B cell (primary cell): ENCODE data around the gene ORC5. TPM values are rescaled to one million over a fixed set of nuclear protein-coding genes. Genes with fewer than 3 reads are reported as not detected.

ENCODE experiments used
- ATAC-seq: fragments of 200-7000 bp; cut with Tn5 transposase; one replicate; pipeline ENCODE4 v1.10.0; 2021; ENCODE audit warnings: low read depth, mild to moderate bottlenecking, moderate number of reproducible peaks, moderate library complexity
- CTCF ChIA-PET: fragments of 350-600 bp; sonication (Branson Sonifier 250); formaldehyde crosslinking; loops from one replicate; lab custom pipeline; 2021; ENCODE audit warnings: antibody characterized with exemption, inconsistent platforms; lab: Charles Lee
- POLR2A ChIA-PET: fragments of 350-600 bp; sonication (Branson Sonifier 250); formaldehyde crosslinking; loops from one replicate; lab custom pipeline; 2021; ENCODE audit warnings: antibody characterized with exemption; lab: Charles Lee
- DNase-seq: peaks from one replicate; pipeline ENCODE4 v3.0.0; 2013
- H2AFZ ChIP-seq: 2 replicates; pipeline ENCODE4 v1.6.1; 2012; ENCODE audit warnings: mild to moderate bottlenecking, low read depth, low read length; ENCODE audit not compliant: insufficient read depth, poor library complexity, severe bottlenecking
- H3K27ac ChIP-seq, 2 donors: 1 replicate in 1 of 2; 2 replicates in 1 of 2; pipeline ENCODE4 v1.5.1; 2012 to 2013; ENCODE audit warnings: low read length in 2 of 2, mild to moderate bottlenecking in 2 of 2, moderate library complexity in 1 of 2
- H3K27me3 ChIP-seq, 4 experiments: fragments of 200-600 bp in 1 of 4; sonication (generic) in 1 of 4; replicated peaks in 1 of 4; 1 replicate in 2 of 4; 2 replicates in 2 of 4; pipeline versions ENCODE4 v1.6.1 to v1.7.0; 2013 to 2016; ENCODE audit warnings: low read length in 3 of 4, mild to moderate bottlenecking in 2 of 4, mixed read lengths in 1 of 4, moderate library complexity in 1 of 4; ENCODE audit not compliant: insufficient read depth in 4 of 4, control insufficient read depth in 3 of 4; ENCODE audit errors: control extremely low read depth in 1 of 4
- H3K36me3 ChIP-seq, 2 experiments: replicated peaks in 1 of 2; 1 replicate in 1 of 2; 2 replicates in 1 of 2; pipeline versions ENCODE4 v1.6.1 to v1.7.1; 2013; ENCODE audit warnings: low read length in 1 of 2; ENCODE audit not compliant: insufficient read depth in 2 of 2, control insufficient read depth in 1 of 2; ENCODE audit errors: control extremely low read depth in 1 of 2, extremely low read depth in 1 of 2
- H3K4me1 ChIP-seq, 2 donors: fragments of 200-600 bp in 1 of 2; sonication (generic) in 1 of 2; 1 replicate in 1 of 2; 2 replicates in 1 of 2; pipeline versions ENCODE4 v1.5.1 to v1.6.1; 2013 to 2017; ENCODE audit warnings: low read length in 2 of 2; ENCODE audit not compliant: control insufficient read depth in 2 of 2, insufficient read depth in 2 of 2
- H3K4me2 ChIP-seq: replicated peaks from 2 replicates; pipeline ENCODE3; 2012; ENCODE audit warnings: mild to moderate bottlenecking, low read depth, low read length; ENCODE audit not compliant: poor library complexity, severe bottlenecking
- H3K4me3 ChIP-seq, 5 experiments: fragments of 200-600 bp in 1 of 5; sonication (generic) in 1 of 5; 1 replicate in 3 of 5; 2 replicates in 2 of 5; pipeline versions ENCODE4 v1.5.1 to v1.7.0; 2011 to 2016; ENCODE audit warnings: low read length in 4 of 5, mild to moderate bottlenecking in 4 of 5, low read depth in 2 of 5, control low read depth in 1 of 5, moderate library complexity in 1 of 5; ENCODE audit not compliant: insufficient read depth in 1 of 5; ENCODE audit errors: control extremely low read depth in 1 of 5, extremely low read depth in 1 of 5
- H3K79me2 ChIP-seq: fragments of 200-600 bp; sonication (generic); one replicate; pipeline ENCODE4 v1.6.0; 2016; ENCODE audit warnings: low read length; ENCODE audit not compliant: control insufficient read depth, insufficient read depth
- H3K9ac ChIP-seq: fragments of 200-600 bp; sonication (generic); 2 replicates; pipeline ENCODE4 v1.6.1; 2017; ENCODE audit warnings: mild to moderate bottlenecking, low read length, moderate library complexity
- H3K9me3 ChIP-seq, 3 donors: one replicate each; pipeline versions ENCODE4 v1.6.1 to v1.7.1; 2013; ENCODE audit warnings: low read length in 2 of 3; ENCODE audit not compliant: control insufficient read depth in 2 of 3, insufficient read depth in 1 of 3; ENCODE audit errors: control extremely low read depth in 1 of 3
- H4K20me1 ChIP-seq: 2 replicates; pipeline ENCODE4 v1.6.0; 2012; ENCODE audit warnings: mild to moderate bottlenecking, low read length; ENCODE audit not compliant: insufficient read depth, control insufficient read depth, poor library complexity, severe bottlenecking
- H3K27ac Mint-ChIP-seq: one replicate; pipeline ENCODE4 v1.8.0; 2021; ENCODE audit warnings: mixed read lengths
- H3K27me3 Mint-ChIP-seq: one replicate; pipeline ENCODE4 v1.8.0; 2021; ENCODE audit warnings: mixed read lengths
- H3K4me1 Mint-ChIP-seq: one replicate; pipeline ENCODE4 v1.8.0; 2021; ENCODE audit warnings: mixed read lengths
- H3K4me3 Mint-ChIP-seq: one replicate; pipeline ENCODE4 v1.8.0; 2021; ENCODE audit warnings: mixed read lengths
- H3K9me3 Mint-ChIP-seq: one replicate; pipeline ENCODE4 v1.8.0; 2022; ENCODE audit warnings: mixed read lengths; ENCODE audit not compliant: insufficient read depth
- CTCF ChIP-seq: fragments of 200-600 bp; IDR thresholded peaks from one replicate; pipeline ENCODE4 v1.8.0; 2022; ENCODE audit warnings: antibody characterized with exemption, mild to moderate bottlenecking
- EZH2 ChIP-seq: IDR thresholded peaks from 2 replicates; pipeline ENCODE4 v1.6.1; 2012; ENCODE audit warnings: borderline replicate concordance, low read depth, mild to moderate bottlenecking, moderate library complexity, low read length; ENCODE audit not compliant: insufficient read depth, poor library complexity, severe bottlenecking
- WGBS: methylation state at CpG from one replicate; pipeline ENCODE4 v1.1.5; 2013; ENCODE audit warnings: missing lambda C conversion rate; ENCODE audit not compliant: insufficient coverage; 5-methylcytosine and 5-hydroxymethylcytosine counted together
- intact Hi-C: fragments of 100-400 bp; cut with micrococcal nuclease; formaldehyde crosslinking; loops from one replicate; pipeline ENCODE4 v1.10.0; 2022
- polyA plus RNA-seq: library from polyadenylated mRNA; depleted of rRNA; stranded (reverse); fragments of >200 nt; gene quantifications from 2 replicates; pipeline ENCODE4 v1.2.3, GENCODE V29; 2012
- total RNA-seq, 2 donors: library from RNA; stranded (reverse); fragments of 120-200 nt in 1 of 2; gene quantifications; 1 replicate in 1 of 2; 2 replicates in 1 of 2; pipeline versions ENCODE4 v1.2.3 to v1.2.4, GENCODE V29; 2013 to 2022

Gene ORC5
- total and polyA plus RNA-seq, 2 donors (not counting 1 experiment from before 2014, with no cell fraction given): 6.8 to 20.2 TPM

GRCh38 chr7:104137971-104138370 is 69.8 kb downstream of the ORC5 start:
- Histone ChIP-seq H3K27me3 (no peaks in the 10 kb centered on the region), H3K4me2 (no peak overlapping the region), H3K4me1 (no peaks in the 10 kb centered on the region), H3K4me3 (no peak overlapping the region), H2AFZ (no peak overlapping the region), H4K20me1 (no peaks in the 10 kb centered on the region), H3K27ac (no peak overlapping the region), H3K79me2 (no peaks in the 10 kb centered on the region), H3K9ac (no peak overlapping the region), H3K36me3 (peaks cover 11 to 36% of the 10 kb centered on the region in 2 experiments), H3K9me3 (no peaks in the 10 kb centered on the region)
- Mint-ChIP-seq H3K9me3 (no peaks in the 10 kb centered on the region), H3K27ac (no peak overlapping the region), H3K4me3 (no peak overlapping the region), H3K4me1 (no peaks in the 10 kb centered on the region), H3K27me3 (no peaks in the 10 kb centered on the region)
- ChIA-PET POLR2A (no interaction called here), CTCF (no interaction called here)
- 100% methylated on average over 6 of the region's 7 CpGs for WGBS
- TF ChIP-seq EZH2 (no peak), CTCF (no peak)
- intact Hi-C loops: no loop called here
- ATAC-seq: no peak
- no peak for DNase-seq

- DNase-seq: no peak
- Histone ChIP-seq H3K4me1 (no peaks in the 10 kb centered on the region), H3K9ac (no peak overlapping the region), H3K27ac (no peak overlapping the region), H3K27me3 (no peaks in the 10 kb centered on the region), H3K4me2 (no peak overlapping the region), H3K4me3 (no peak overlapping the region), H4K20me1 (no peaks in the 10 kb centered on the region), H3K79me2 (no peaks in the 10 kb centered on the region), H3K36me3 (peaks cover 15 to 41% of the 10 kb centered on the region in 2 experiments), H3K9me3 (no peaks in the 10 kb centered on the region), H2AFZ (no peak overlapping the region)
- no peak overlapping the region for H3K27ac Mint-ChIP-seq
- TF ChIP-seq EZH2: no peak
- no peak for TF ChIP-seq CTCF
- H3K4me1 Mint-ChIP-seq: no peaks in the 10 kb centered on the region
- H3K27me3 Mint-ChIP-seq: no peaks in the 10 kb centered on the region
- WGBS: 96% methylated on average over 10 of the region's 10 CpGs
- POLR2A ChIA-PET: no interaction called here
- CTCF ChIA-PET: no interaction called here
- ATAC-seq: no peak
- no peak overlapping the region for H3K4me3 Mint-ChIP-seq
- intact Hi-C loops: no loop called here
- H3K9me3 Mint-ChIP-seq: no peaks in the 10 kb centered on the region
These were observed 70.3 kb downstream of the ORC5 start for GRCh38 chr7:104137511-104137910.
